Mucosa of descending colon (tissue), 3 donors: ENCODE results near the gene CELA2A. TPM values are rescaled to one million over a fixed set of nuclear protein-coding genes. Genes with fewer than 3 reads are reported as not detected.

Source experiments
- ATAC-seq: fragments of 200-7000 bp; cut with Tn5 transposase; one replicate; pipeline ENCODE4 v1.9.1; 2020; ENCODE audit warnings: mild to moderate bottlenecking, moderate library complexity
- DNase-seq, 3 donors: peaks; one replicate each; pipeline ENCODE4 v3.0.0-alpha.2; 2020
- H3K36me3 ChIP-seq: fragments of 200-600 bp; one replicate; pipeline ENCODE4 v1.8.0; 2021; ENCODE audit warnings: low read depth, mild to moderate bottlenecking
- H3K4me1 ChIP-seq: fragments of 200-600 bp; one replicate; pipeline ENCODE4 v1.8.0; 2021; ENCODE audit warnings: low read depth, mild to moderate bottlenecking
- H3K4me3 ChIP-seq: fragments of 200-600 bp; one replicate; pipeline ENCODE4 v1.8.0; 2021; ENCODE audit warnings: mild to moderate bottlenecking
- H3K9me3 ChIP-seq: fragments of 200-600 bp; one replicate; pipeline ENCODE4 v1.8.0; 2021; ENCODE audit warnings: mild to moderate bottlenecking
- CTCF ChIP-seq: fragments of 200-600 bp; IDR thresholded peaks from one replicate; pipeline ENCODE4 v1.8.0; 2022; ENCODE audit warnings: antibody characterized with exemption, mild to moderate bottlenecking
- intact Hi-C, 2 donors: fragments of 100-400 bp; cut with DNase I in 1 of 2; cut with micrococcal nuclease in 1 of 2; formaldehyde crosslinking; loops; one replicate each; pipeline versions ENCODE4 v1.11.0 to v1.11.1; 2022; cut with DNase I, micrococcal nuclease
- total RNA-seq, 3 donors: library from RNA; stranded (reverse); fragmentation: NEBNext Ultra II Directional in 2 of 3; extraction: Animal tissue kit (Norgen Biotek cat#: 25700) in 2 of 3; gene quantifications; one replicate each; pipeline versions ENCODE4 v1.2.1 to v1.2.4, GENCODE V29; 2021 to 2023
- donor health status: DM: no; HTN: no; CAD: no; lungs with moderate emphysema.
- donor health status: DM: no; HTN: no; CAD: no.
- donor health status: DM: no; HTN: yes; CAD: no.

CELA2A gene
- total RNA-seq, 3 donors from 2014 or later = not detected

GRCh38 chr1:15414445-15414983, 42.0 kb upstream of the CELA2A start:
- Histone ChIP-seq H3K9me3 (no peaks in the 10 kb centered on the region), H3K36me3 (no peaks in the 10 kb centered on the region), H3K4me3 (no peak overlapping the region), H3K4me1 (peaks cover 63% of the 10 kb centered on the region)
- DNase-seq (no peak), ATAC-seq (no peak)
- intact Hi-C loops = loop anchor here (5.0 kb wide), 2 partner anchors 77 to 92 kb away; no protein-coding TSS in a partner anchor
- TF ChIP-seq CTCF = no peak

GRCh38 chr1:15417059-15417934, 39.2 kb upstream of the CELA2A start:
- ATAC-seq (peak; percentile 70), DNase-seq (peak; percentile 76 to 86 (median 83))
- H3K4me3 ChIP-seq = no peak overlapping the region
- no peak for TF ChIP-seq CTCF
- no peaks in the 10 kb centered on the region for H3K9me3 ChIP-seq
- intact Hi-C loops = no loop called here
- no peaks in the 10 kb centered on the region for H3K36me3 ChIP-seq
- peaks cover 64% of the 10 kb centered on the region for H3K4me1 ChIP-seq

- no peak for TF ChIP-seq CTCF
- ATAC-seq (no peak), DNase-seq (peak in 2 of 3 donors; percentile 47 to 53)
- Histone ChIP-seq H3K36me3 (no peaks in the 10 kb centered on the region), H3K4me1 (peaks cover 57% of the 10 kb centered on the region), H3K9me3 (no peaks in the 10 kb centered on the region), H3K4me3 (no peak overlapping the region)
- intact Hi-C loops = no loop called here
These were observed 37.6 kb upstream of the CELA2A start for GRCh38 chr1:15418806-15419515.

GRCh38 chr1:15420853-15421465, 35.6 kb upstream of the CELA2A start:
- Histone ChIP-seq H3K4me3 (no peak overlapping the region), H3K4me1 (peaks cover 64% of the 10 kb centered on the region), H3K9me3 (no peaks in the 10 kb centered on the region), H3K36me3 (no peaks in the 10 kb centered on the region)
- no peak for TF ChIP-seq CTCF
- peak in 2 of 3 donors; percentile 51 for DNase-seq
- intact Hi-C loops = no loop called here
- no peak for ATAC-seq

- intact Hi-C loops = no loop called here
- TF ChIP-seq CTCF = no peak
- no peak overlapping the region for H3K4me3 ChIP-seq
- no peaks in the 10 kb centered on the region for H3K9me3 ChIP-seq
- peak in 1 of 3 donors; percentile 55 for DNase-seq
- no peak for ATAC-seq
- peaks cover 64% of the 10 kb centered on the region for H3K4me1 ChIP-seq
- no peaks in the 10 kb centered on the region for H3K36me3 ChIP-seq
These were observed 33.7 kb upstream of the CELA2A start for GRCh38 chr1:15422871-15423270.
